HG02642 (cell line): ENCODE measurements around the gene STK32B.

ENCODE experiments used
- ATAC-seq: cut with Tn5 transposase; IDR thresholded peaks from one replicate; pipeline ENCODE4 v1.9.1; 2021; ENCODE audit warnings: mild to moderate bottlenecking; ENCODE audit not compliant: unreplicated experiment, poor library complexity

STK32B gene

DNA sequence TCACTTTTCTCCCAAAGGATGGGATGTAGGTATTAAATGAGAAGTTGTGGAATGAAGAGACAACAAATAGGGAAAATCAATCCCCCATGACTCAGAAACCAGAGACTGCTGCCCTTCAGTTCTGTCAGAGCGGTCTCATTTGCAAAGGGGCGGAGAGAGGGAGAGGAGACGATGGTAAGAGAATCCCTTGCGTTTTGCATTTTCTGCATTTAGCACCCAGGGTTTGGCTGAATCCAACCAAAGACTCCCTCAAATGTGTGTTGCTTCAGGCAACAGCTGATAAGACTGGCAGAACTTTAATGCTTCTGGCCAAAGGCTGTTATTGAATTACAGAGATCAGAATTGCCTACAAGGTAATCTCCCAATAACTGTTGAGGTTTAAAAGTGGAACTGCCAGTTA is 426.9 kb downstream of the STK32B start:
- no peak for ATAC-seq

DNA sequence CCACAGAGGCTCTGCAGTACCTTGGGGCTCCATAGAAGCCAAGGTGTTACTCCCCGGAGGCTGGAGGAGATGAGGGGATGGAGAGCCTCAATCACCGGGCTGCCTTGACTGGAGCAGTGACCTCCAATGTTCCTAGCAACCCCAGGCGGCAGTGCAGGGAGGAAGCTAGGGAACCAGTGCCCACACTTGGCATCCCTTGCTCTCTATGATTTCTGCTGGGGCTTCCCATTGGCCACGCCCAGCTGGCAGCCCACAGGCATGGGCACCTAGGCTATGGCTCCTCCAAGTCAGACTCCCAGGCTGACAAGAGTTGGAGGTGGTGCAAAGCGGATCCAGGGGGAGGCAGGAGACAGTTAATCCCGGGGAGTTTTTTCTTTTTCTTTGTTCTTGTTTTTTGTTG is 427.4 kb downstream of the STK32B start:
- no peak for ATAC-seq

DNA sequence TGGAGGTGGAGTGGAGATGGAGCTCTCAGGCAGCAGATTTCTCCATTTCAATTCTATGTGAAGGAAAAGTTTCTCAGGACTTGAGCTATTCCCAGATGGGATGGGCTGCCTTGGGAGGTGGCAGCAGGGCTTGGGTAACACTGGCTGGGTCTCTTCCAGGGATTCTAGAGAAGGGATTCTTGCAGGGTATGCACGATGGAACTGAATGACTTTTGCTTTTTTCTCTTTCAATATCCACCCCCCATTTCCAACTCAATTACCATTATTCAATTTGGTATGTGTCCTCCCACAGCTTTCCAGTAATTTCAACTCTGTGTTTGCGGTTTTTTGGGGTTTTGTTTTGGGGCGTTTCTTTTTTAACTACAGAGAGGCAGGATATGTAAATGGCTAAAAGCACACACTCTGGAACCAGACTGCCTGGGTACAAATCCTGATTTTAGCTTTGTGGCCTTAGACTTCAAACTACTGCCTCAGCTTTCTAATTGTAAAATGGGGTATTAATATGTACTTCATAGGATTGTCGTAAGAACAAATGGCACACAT is 428.3 kb downstream of the STK32B start:
- no peak for ATAC-seq

DNA sequence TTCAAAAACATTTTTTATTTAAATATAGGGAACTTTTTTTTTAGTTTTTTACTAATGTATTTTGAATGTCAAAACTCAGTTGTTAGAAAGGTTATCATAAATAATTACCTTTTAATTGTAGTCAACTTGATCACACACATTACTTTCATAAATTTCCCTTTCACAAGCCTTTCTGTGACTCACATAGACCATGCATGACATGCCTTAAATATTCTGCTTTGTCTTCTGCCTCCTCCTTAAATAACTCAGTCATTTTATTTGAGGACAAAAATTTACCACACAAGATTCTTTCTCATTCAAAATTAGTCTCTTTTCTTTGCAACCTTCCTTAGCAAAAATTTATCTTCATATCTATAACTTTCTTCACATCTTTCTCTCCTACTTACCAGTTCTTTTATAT is 437.1 kb downstream of the STK32B start:
- ATAC-seq = no peak

DNA sequence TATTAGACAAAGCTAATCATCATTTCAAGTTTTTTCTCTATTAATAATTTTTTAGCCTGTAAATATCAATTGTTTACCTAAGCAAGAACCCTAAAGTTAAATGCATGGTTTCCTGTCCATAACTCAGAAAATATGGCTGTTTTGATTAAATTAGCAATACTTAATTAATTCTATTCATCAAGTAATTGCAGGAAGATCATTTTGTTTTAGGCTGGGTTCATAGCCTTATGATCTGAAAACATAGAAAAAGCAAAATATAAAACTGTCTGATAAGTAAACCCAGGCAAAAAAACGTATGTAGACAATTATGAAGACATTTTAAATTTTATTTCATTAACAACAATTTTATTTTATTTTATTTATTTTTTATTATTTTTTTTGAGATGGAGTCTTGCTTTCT is 438.0 kb downstream of the STK32B start:
- no peak for ATAC-seq

DNA sequence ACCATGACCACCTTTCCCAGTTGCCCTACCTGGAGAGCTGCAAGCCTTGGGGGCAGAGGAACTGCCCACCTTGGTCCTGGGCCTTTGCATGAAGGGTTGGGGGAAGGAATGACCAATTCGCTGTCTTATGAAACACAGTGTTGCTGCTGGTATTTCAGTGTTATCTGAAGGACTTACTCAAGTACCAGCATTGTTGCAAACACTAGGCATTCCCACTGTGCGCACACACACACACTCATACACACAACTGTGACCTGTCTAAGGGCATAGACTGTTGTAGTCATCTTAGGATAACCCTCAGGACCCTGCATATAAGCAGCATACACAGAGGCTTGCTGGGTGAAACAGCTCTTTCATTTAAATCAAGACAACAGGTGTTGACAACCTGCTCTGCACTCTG is 446.2 kb downstream of the STK32B start:
- no peak for ATAC-seq

DNA sequence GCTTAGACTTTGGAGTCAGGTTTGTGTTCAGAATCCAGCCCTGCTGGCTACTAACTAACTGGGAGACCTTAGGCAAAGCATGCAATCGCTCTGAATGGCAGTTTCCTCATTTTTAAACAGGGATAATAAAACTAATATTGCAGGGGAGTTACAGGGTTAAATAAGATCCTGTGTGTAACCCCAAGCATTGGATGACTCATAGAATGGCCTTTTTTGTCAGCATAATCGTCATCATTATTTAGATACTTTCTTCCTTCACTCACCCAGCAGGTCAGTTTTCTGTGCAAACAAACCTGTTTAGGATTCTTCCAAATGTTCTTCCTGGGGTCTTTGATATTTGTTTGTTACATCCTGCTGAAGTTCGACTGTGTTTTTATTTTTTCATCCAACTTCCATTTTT is 448.9 kb downstream of the STK32B start:
- ATAC-seq = no peak

DNA sequence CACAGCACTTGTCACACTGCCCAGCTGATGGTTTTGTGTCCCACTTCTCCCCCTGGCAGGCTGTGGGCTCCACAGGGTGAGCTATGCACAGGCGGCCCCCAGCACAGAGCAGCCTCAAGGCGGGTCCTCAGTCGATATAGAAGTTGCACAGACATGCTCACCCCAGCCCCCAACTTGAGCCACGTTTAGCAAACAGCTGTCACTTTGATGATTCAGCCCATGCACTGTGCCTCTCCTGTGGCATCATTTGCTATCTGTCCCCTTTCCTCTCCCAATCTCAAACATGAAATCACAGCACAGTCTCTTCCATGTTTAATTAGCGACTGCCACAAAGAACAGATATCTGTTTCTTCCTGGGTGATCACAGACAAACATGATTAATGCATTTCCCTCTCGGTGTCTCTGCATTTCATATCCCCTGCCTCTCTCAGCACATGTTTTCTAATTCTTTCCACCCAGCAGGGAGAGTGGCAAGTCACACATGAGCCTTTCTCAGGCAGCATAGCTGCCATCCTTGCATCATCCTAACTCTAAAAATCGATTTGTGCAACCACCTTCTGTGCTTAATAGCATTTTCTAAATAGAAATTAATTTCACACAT is 452.2 kb downstream of the STK32B start:
- no peak for ATAC-seq

DNA sequence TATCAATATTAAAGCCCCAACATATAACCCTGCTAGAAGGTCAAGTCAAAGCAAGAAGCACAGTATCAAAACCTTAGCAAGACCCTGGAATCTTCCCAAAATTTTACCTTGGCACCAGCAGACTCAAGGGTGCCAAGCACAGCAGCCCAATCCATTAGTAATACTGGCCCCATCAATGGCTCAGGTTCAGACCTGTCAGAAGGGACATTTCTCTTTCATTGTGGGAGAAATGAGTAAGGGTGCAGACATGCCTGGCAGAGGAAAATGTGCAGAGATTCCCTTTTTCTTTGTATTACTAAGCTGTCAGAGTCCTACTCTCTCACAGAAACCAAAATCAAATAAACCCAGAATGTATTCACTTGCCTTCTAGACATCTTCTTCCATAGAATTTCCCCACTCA is 453.2 kb downstream of the STK32B start:
- no peak for ATAC-seq

DNA sequence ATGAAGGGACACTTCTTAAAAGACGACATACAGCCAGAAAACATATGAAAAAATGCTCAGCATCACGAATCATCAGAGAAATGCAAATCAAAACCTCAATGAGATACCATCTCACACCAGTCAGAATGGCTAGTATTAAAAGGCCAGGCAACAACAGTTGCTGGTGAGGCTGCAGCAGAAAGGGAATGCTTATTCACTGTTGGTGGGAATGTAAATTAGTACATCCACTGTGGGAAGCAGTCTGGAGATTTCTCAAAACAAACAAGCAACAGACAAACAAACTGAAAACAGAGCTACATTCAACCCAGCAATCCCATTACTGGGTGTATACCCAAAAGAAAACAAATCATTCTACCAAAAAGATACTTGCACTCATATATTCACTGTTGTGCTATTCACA is 459.2 kb downstream of the STK32B start:
- no peak for ATAC-seq

DNA sequence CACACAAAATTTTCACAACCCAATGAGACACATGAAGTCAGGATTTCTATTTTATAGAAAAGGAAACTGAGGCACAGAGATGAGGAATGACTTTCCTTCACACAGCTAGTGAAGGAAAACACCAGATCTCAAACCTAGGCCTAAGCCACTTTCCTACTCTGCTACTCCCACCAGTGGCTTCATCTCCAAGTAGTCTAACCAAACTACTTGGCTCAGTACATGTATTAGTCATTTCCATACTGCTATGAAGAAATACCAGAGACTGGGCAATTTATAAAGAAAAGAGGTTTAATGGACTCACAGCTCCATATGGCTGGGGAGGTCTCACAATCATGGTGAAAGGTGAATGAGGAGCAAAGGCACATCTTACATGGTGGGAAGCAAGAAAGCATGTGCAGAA is 460.5 kb downstream of the STK32B start:
- ATAC-seq = no peak

DNA sequence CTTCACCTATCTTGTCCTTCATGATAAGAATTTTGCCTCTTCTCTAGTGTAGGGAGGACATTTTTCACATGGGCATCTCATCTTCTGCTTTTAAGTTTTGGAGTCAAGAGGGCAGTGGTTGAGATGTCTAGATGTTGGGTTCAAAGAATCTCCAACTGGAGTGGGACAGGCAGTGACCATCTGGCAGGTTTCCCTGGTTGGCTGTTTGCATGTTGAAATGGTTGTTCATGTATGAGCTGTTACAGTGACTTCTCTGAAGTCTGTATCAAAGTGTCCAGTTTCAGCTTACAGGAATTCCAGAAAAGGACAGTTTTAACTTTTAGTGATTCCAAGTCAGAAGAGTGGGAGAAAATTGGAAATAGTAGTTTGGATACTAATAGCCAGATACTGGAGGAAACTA is 464.4 kb downstream of the STK32B start:
- ATAC-seq = no peak

DNA sequence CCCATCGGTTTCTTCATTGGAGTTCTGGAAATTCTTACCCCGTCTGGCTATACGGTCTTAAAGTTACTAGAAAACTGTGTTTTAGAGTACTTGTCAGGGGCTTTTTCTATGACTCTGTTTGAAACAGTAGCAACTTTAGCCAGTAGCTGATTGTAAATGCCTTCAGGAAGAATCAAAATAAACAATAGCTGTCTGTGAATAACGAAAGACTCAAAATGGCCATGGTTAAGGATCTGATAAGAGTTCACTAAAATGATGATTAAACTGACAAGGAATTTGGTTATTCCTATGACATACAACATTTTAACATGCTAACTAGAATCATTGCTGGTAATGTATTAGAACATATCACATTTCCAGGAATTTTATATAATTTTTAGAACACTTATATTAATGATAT is 466.1 kb downstream of the STK32B start:
- ATAC-seq = no peak

DNA sequence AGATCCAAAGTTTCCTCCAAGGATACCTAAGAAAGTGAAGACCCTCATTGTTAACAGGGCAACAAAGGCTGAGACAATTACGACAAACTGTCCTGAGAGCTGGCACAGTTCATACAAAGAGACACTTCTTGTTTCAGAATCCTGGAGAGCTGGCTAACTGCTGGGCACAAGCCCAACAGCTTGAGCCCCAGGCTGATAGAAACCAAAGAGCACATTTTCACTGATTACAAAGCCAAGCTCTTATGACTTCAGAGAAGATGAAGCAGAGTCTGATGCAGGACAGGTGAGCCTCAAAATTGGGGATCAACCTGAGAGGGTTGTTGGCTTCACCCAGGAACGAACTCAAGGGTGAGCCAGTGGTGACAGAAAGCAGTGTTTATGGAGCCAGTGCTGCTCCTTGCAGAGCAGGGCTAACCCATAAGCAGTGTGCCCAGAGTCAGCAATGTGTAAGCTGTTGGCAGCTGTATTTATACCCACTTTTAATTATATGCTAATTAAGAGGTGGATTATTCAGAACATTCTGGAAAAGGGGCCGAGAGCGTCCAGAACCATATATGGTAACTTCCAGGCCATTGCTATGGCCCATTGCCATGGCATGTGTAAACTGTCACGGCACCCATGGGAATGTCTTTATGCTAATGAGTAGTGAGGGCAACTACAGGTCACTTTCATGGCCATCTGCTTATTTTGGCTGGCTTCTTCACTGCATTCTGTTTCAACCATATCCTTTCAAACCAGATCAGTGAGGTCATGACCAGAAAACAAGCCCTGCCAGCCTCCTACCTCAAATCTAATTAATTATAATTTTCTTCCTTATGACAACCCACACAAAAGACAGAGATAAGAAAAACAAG is 473.4 kb downstream of the STK32B start:
- ATAC-seq = no peak

DNA sequence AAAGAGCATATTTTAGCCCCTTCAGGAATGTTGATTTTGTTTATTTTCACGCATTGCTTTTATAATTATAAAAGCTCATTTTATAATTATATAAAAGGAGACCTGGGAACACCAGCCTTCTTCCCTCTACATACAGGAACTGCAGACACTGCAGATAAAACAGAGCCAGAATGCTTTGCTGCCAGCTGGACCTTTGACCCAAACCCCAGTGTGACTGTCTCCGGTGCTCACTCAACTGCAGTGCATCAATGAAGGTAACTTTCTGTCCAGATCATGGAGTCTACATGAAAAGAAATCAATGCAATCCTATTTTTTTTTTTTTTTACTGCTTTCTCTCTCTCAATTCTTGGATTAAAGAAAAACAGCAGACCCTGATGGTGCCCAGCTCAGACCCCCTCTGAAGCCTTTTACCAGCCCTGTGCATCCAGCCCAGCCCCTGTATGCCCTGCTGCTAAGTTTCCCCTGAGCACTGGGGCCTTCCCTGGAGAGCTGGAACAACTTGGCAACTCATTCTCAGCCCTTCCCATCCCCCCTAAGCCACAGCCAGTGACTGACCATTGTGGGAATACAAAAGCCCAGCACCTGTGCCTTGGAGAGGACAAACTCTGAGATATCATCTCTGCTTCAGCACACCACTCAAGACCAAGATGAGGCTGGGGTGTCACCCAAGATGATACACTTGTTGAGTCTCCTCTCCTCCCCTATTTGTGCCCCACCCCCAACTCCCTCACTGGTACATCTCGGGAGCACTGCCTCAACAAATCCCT is 475.0 kb downstream of the STK32B start:
- no peak for ATAC-seq

DNA sequence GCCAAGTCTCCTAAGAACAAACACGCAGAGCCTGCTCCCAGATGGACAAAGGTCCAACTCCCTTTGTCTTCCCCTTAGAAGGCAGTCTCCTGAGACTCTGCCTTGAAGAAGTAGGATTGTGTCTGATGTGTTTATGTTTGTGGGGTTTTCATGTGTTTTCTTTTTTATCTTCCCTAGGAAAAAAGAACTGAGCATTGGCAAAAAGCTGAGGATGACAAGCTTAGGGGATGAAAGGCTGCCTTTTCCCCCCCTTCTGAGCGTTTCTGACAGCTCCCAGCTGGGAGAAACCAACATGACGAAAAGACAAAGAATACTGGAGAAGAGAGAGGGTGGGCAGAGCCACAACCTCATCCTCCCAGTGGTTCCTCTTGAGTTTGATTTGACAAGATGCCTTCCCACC is 475.9 kb downstream of the STK32B start:
- ATAC-seq = no peak

DNA sequence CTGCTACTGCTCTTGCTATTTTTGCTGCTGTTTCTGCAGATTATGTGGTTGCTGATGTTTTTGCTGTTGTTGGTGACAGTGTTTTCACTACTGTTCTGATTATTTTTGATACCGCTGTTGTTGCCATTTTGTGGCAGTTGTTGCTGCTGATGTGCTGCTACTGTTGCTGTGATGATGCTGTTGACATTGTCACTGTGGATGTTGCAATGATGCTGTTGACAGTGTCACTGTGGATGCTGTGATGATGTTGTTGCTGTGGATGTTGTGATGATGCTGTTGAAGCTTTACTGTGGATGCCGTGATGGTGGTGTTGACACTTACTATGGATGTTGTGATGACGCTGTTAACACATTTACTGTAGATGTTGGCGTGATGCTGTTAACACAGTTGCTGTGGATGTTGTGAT is 476.8 kb downstream of the STK32B start:
- no peak for ATAC-seq

DNA sequence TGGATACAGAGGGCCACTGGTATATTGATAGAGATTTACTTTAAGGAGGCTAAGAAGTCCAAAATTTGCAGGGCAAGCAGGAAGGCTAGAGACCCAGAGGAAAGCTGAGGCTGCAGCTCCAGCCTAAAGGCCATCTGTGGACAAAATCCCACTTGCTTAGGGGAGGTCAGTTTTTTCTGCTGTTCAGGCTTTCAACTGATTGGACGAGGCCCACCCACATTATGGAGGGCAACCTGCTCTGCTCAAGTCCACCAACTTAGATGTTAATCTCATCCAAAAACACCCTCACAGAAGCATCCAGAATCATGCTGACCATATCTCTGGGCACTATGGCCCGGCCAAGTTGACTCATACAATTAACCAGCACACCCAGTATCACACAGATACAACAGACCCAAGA is 480.8 kb downstream of the STK32B start:
- ATAC-seq = no peak

DNA sequence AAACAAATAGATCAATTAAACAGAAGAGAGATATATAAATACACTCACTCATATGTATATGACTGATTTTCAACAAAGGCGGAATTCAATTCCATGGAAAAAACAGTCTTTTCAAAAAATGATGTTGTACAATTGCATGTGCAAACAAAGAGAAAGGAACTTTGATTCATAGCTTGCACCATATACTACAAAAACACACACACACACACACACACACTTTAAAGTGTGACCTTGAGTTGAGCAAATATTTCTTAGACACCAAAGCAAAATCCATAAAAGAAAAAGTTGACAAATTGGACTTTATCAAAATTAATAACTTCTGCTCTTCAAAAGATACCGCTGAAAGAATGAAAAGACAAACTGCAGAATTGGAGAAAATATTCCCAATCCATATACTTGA is 488.3 kb downstream of the STK32B start:
- no peak for ATAC-seq

DNA sequence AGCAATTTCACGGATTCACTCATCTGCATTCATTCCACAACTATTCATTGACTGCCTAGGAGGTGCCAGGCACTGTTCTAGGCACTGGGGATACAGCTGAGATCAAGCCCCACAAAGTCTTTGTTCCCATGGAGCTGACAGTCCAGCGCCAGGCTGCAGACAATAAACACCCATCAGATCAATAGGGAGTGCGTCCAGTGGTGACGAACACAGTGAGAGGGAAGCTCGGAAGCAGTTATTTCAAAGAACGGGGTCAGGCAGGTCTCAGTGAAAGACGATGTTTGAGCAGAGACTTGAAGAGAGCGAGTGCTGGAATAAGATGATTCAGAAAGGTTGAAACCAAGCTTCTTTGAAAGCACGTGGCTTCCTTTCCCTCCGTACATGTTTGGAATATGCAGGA is 489.9 kb downstream of the STK32B start:
- ATAC-seq = no peak

DNA sequence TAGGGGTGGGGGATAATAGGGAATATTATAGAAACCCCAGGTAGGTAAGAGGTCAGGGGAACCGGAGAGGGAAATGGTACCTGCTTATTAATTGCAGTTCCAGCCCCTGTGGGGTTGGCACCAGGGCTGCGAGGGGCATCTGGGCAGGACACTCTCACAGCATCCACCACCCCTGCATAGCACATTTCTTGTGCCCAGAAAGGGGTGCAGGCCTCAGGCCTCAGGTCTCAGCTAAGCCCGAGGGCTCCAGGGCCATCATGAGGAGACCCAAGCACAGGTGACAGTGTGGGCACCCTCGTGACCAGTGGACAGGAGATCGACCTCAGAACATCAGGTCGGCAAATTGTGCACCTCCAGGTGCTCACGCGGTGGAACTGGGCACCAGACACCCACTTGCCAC is 492.4 kb downstream of the STK32B start:
- no peak for ATAC-seq
